ENCODE data around the gene TDP1.
"Not testable (repeated sequence)": the region's sequence is repeated elsewhere in the genome, so short reads cannot be mapped to it uniquely, and the experiment has no call there.

TDP1 gene

DNA sequence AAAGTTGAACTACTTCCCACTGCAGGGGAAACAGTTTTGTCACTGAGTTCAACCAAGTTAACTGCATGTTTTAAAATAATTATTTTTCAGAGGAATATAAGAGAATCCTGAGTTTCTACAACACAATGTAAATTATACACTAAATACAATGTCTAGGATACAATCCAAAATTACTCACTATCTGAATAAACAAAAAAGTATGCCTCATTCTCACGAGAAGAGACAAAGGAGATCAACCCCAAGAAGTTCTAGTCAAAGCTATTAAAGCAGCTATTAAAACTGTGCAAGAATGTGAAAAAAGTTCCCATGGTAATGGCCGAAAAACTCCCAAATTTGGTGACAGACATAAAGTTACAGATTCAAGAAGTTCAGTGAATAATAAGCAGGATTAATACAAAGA lies 97.3 kb downstream of the TDP1 start:
- DNase-seq = no peak

DNA sequence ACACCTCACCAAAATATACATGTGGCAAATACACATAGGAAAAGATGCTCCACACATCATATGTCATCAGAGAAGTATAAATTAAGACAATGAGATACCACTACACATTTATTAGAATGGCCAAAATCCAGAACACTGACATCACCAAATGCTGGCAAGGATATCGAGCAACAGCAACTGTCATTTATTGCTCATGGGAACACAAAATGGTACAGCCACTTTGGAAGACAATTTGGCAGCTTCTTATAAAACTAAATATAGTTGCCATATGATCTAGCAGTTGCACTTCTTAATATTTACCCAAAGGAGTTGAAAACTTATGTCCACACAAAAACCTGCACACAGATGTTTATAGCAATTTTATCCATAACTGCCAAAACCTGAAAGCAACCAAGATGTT lies 99.1 kb downstream of the TDP1 start:
- no peak for DNase-seq

DNA sequence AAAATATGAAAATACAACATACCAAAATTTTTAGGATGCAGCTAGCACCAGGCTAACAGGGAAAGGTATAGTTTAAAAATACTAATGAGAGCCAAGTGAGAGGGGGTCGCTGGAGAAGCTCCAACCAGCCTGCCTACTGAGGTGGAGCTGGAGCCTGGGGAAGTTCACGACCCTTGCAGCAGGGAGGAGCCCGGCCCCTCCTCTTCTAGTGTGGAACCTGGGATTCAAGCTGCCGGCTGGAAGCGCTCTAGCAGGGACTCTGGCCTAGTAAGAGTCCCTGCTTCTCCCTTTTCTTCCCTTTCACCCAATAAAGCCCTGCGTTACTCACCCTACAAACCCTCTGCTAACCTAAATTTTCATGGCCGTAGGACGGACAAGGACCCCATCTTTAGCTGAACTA lies 101.1 kb downstream of the TDP1 start:
- DNase-seq = no peak

DNA sequence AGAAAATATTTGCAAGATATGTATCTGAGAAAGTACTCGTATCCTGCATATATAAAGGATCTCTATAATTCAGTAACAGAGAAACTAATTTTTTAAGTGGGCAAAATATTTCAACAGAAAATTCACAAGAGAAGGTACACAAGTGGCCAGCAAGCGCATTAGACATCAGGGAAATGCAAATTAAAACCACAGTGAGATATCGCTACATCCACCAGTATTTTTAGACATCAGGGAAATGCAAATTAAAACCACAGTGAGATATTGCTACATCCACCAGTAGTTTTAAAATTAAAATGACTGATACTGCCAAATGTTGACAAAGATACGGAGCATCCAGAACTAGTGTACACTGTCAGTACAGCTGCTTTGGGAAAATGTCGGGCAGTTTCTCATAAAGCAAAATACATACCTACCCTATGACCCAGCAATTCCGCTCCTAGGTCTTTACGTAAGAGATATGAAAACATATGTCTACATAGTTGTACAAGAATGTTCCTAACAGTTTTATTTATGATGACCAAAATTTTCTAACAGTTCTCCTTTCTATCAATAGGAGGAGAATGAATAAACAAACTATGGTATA lies 103.2 kb downstream of the TDP1 start:
- no peak for DNase-seq

DNA sequence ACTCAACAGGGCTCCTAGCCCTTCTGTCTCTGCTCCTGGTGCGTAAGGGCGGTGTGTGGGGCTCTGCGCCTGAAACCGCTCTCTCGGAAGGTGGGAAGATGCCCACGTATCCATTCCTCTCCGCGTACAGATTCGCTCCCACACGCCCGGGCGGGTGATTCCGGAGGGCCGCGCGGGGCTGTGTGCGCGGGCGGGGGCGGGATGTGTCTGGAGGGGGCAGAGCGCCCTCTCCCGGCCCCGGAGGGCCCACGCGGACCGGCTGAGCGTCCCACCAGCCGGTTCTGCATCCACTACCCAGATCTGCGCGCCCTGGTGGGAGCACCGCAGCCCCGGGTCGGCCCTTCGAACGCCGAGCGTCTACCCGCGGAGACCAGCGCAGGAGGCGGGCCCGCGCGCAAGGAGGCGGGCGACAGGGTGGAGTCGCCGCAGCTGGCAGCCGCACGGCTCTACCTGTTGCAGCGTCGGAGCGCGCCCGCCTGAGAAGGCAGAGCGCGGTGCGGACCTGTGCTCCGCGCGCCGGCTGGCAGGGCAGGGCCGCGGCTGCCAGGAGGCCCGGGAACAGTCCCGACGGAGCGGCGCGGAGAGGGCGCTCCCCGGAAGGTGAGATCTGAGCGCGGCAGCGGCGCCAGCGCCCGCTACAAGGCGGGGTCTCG lies 104.7 kb downstream of the TDP1 start:
- peak; percentile 76 for DNase-seq

DNA sequence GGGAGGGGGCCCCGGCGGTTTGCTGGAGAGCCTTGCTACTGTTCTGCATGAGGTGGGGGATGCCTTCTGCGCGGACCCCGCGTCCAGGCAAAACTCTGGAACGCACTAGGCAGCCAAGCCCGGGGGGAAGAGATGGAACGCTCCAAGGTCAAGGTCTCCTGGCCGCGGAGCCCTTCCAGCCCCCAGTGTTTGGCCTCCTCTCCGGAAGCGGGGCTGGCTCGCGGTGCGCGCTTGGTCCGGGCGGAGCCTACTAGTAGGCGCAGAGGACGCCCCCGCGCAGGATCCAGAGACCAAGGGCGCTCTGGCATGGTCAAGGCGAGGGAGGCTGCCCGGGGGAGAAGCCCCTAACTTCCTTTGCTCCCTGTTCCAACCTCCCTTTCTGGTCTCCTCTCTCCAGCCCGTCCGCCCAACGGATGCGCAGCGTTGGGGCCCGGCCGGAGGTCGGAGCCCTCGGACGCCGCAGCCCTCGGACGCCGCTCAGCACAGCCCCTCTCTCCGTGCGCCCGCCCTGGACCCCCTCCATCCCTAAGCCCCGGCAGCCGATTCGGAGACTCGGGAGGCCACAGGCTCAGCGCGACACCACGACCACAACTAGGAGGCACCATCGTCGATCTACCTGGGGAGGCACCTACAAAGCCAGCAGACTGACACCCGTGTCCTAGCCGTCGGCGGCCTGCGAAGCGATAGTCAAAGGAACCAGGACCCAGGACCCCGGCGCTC lies 105.4 kb downstream of the TDP1 start:
- DNase-seq = no peak

DNA sequence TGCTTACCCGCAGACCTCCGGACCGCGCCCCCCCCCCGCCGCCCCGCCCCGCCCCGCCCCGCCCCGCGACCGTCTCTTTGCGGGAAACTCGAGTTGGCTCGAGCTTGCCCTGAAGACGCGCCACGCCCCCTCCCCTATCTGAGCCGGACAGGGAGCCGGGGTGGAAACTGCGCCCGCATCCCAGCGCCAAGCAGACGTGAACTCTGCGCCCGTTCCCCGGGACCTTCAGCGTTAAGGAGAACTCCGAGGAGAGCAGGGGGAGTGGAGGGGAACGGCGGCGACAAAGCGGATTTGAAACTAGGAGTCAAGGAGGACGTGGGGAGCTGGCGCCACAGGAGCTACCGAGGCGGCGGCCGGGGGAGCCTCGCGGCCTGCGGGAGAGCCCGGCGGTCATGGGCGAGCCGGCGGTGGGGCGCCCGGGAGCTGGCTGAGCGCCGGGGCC lies 106.0 kb downstream of the TDP1 start, which contains the start of gene KCNK13:
Gene KCNK13, plus strand, starts transcription at position 310 of the 442 bp plus-strand sequence. CDS start 212 bp downstream, outside the sequence.
- no peak for DNase-seq

DNA sequence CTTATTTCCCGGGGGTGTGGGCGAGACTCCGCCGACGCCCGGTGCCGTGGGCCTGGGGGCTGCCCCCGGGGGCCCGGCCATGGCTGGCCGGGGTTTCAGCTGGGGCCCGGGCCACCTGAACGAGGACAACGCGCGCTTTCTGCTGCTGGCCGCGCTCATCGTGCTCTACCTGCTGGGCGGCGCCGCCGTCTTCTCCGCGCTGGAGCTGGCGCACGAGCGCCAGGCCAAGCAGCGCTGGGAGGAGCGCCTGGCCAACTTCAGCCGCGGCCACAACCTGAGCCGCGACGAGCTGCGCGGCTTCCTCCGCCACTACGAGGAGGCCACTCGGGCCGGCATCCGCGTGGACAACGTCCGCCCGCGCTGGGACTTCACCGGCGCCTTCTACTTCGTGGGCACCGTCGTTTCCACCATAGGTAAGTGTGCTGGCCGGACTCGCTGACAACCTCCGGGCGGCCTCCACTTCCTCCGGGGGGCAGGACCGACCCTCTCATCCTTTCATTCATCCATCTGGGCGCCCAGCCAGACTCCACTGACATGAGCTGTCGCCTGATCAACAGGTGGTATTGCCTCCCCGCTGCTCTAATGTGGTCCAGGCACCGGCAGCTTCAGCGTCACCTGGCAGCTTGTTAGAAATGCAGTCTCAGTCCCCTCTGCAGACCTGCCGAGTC lies 106.5 kb downstream of the TDP1 start:
- DNase-seq = no peak

DNA sequence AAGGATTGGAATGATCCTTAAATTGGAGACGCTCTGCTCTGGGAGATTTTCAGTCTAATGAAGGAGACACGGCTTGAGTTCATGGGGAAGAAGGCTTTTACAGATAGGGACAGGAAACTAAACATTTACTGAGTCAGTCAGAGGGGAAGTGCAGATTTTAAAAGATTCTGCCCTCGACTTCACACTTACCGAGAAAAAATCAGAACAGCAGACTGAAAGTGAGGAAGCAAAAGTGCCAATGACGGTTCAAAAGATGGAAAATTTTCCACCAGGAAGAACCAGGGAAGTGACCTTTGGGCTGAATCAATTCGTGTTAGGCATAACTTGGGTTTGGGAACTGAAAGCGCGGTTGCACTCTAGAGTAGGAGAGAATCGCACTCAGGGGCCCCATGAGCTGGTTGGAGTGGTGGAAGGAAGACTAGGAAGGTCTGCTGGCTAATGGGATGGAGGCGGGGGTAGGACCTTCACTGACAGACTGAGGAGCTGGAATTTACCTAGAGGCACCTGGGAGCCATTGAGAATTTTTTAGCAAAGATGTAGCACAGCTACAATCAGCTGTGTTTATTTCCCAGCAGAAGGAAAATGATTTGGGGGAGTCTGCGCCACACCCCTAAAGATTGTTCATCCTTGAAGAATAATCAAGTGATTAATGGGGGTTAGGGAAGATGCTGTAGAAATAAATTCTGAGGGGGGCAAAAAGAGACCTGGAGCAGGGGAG lies 107.3 kb downstream of the TDP1 start:
- no peak for DNase-seq

DNA sequence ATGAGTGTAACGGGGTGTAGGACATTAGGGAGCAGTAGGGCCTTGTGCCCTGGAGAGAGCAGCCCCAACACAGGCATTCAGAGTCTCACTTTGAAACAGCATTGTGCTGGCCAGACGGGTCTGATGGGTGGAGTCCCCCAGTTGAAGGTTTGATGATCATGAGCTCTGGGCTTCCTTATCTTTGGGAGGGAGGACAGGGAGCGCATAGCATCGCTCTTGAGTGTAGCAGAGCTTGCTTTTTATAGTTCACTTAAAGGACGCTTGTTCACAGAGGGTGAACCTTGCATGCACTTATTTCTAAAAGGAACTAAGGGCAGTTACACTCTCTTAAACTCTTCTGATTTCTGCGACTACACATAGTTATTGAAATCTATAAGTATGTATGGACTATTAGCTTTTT lies 116.6 kb downstream of the TDP1 start:
- DNase-seq = no peak

DNA sequence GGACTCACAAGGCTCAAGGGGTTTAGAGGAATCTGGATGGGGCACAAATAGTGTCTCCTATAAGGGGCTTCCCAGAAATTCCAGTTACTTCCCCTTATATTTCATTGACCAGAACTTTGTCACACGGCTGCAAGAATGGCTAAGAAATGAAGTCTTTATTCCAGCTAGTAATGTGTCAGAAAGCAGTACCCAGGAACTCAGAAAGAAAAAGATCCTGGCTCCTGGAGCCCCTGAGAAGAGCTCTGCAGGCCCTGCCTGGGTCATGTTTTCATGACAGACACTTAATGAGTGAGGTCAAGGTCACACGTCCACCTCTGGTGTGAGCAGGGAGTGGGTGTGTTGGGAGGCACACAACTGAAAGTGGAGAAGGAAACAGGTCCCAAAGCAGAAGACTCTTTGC lies 123.8 kb downstream of the TDP1 start:
- no peak for DNase-seq

DNA sequence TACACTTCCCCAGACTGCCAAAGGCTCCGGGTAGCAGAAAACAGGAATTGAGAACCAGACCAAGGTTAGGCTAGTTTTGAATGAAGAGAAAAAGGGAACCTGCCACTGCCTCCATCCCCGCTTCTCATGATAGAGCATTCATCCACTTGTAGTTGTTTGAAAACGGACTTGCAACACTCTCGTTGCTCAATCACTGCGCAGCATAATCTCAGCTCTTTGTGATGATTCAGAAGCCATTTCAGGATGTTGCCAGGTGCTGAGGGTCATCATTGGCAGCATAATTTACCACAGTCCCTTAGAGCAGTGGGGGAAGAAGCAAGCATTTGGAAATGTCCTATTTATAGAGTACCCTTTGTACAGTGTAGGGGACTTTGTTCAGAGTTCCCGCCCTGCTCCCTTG lies 131.7 kb downstream of the TDP1 start:
- DNase-seq = peak; percentile 51

DNA sequence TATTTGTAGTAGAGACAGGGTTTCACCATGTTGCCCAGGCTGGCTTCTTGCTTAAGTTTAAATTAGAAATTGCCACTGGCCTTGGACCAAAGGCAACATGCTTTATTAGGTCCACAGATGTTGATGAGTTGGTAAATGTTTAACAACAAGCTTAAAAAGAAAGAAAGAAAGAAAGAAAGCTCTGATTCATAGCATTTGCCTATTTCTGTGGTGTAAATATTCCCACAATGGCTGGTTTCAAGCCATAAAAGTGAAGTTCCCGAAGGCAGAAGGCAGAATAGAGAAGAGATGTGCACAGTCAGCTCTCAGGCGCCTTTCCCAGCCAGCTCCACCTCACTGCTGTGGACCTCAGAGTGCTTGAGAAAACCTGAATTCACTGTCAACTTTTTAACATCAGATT lies 132.4 kb downstream of the TDP1 start:
- no peak for DNase-seq

DNA sequence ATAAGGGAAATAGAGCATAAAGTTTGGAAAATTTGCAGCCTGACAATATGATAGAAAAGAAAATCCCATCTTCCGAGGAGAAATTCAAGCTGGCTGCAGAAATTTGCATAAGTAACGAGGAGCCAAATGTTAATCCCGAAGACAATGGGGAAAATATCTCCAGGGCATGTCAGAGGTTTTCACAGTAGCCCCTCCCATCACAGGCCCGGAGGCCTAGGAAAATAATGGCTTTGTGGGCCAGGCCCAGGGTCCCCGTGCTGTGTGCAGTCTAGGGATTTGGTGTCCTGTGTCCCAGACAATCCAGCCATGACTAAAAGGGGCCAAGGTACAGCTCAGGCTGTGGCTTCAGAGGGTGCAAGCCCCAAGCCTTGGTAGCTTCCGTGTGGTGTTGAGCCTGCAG lies 133.8 kb downstream of the TDP1 start:
- DNase-seq = not testable (repeated sequence)

DNA sequence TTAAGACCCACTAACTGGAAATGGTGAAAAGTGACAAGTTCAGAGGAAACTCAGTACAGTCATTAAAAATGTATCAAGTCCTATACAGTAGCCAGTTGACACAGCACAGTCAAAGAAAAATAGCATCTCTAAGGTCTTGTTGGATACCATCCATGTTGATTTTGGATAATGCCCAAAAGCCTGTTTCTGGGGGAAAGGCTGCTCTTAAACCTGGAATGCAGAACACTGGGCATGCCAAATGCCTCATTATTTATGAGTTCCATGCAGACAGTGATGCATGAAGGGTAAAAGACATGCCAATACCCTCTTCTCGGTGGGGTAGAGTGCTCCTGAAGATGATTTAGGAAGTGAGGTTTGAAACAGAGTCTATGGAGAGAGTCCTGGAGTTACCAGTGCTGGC lies 135.7 kb downstream of the TDP1 start:
- DNase-seq = no peak

DNA sequence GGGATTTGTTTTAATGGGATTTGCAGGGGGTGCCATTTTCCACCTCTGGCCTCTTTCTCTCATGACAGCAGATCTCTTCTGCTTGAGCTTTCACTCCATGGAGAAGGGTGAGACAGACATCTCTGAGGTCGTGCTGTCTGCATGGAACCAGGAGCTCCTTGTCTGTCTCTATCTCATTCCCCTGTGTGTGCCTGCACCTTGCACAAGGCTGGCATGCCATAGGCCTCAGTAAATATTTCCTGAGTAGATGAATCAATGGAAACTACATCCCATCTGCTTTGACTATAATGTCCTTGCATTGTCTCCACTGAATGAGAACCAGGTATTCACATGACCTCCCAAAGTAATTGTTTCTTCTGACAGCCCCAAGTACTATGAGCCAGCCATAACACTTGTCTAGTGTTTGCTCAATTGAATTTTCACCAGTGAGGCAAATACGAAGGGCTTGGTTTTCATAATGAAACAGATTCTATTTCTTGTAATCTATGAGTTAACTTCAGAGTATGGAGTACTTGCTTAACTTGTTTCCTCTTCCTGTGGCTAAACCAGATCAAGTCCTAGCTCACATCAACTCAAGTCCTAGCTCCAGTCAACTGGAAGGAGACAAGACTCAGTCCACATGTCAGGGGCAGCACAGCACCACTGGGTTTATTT lies 138.3 kb downstream of the TDP1 start:
- no peak for DNase-seq

Measured in midbrain (tissue), 1 donor.